ENCODE measurements around the gene MICU1.

MICU1 gene

GRCh38 chr10:72318418-72319262 is 307.2 kb downstream of the MICU1 start:
- peak overlapping the region; percentile 89 to 98 (median 94) for H3K4me2 ChIP-seq
- H3K4me3 ChIP-seq, result peak overlapping the region in 9 of 10 experiments; percentile 40 to 66 (median 51); a peak in 17 of 20 replicates
- H3K4me1 ChIP-seq, result peaks cover 87 to 98% (median 93%) of the 10 kb centered on the region in 10 experiments
- H4K20me1 ChIP-seq, result no peaks in the 10 kb centered on the region
- H3K27ac ChIP-seq, result peak overlapping the region; percentile 91 to 99 (median 99)
- no peaks in the 10 kb centered on the region for H3K27me3 ChIP-seq
- TF ChIP-seq Cebpa-rat (IDR thresholded peaks at IDR 0.05), result no peak
- H3K9ac ChIP-seq, result peak overlapping the region; percentile 88 to 95 (median 92)
- no peaks in the 10 kb centered on the region for H3K36me3 ChIP-seq
- H3K9me3 ChIP-seq (replicated peaks in 1 of 11), result no peaks in the 10 kb centered on the region
